PC-3 (cell line): ENCODE results near the gene TTLL9. TPM values are rescaled to one million over a fixed set of nuclear protein-coding genes. Genes with fewer than 3 reads are reported as not detected.

ENCODE experiments used
- ATAC-seq: fragments of 200-7000 bp; cut with Tn5 transposase; 2 replicates; pipeline ENCODE4 v1.9.1; 2020; ENCODE audit warnings: mild to moderate bottlenecking, moderate library complexity
- BruUV-seq: library from RNA; stranded (reverse); fragments of 400-500 nt; replicated peaks from 2 replicates; lab custom pipeline; 2021; lab: Mats Ljungman, UMichigan
- CTCF ChIA-PET: fragments of 300-600 bp; sonication (Branson Sonifier 250); formaldehyde crosslinking; loops from one replicate; lab custom pipeline; 2022; ENCODE audit warnings: antibody characterized with exemption; lab: Charles Lee
- POLR2A ChIA-PET: fragments of 300-600 bp; sonication (Branson Sonifier 250); formaldehyde crosslinking; loops from one replicate; lab custom pipeline; 2022; ENCODE audit warnings: antibody characterized with exemption; ENCODE audit not compliant: unreplicated experiment; lab: Charles Lee
- DNase-seq: peaks from one replicate; pipeline ENCODE4 v3.0.0-alpha.2; 2015
- H2AFZ ChIP-seq: fragments of 300-600 bp; sonication (generic); 2 replicates; pipeline ENCODE4 v1.6.0; 2016; ENCODE audit warnings: antibody characterized with exemption, low read length
- H3F3A ChIP-seq: fragments of 300-600 bp; sonication (generic); one replicate; pipeline ENCODE4 v1.6.0; 2017; ENCODE audit warnings: antibody characterized with exemption, low read length, control low read depth, mild to moderate bottlenecking; ENCODE audit not compliant: unreplicated experiment
- H3K27ac ChIP-seq: fragments of 300-600 bp; sonication (generic); 2 replicates; pipeline ENCODE4 v1.5.1; 2016; ENCODE audit warnings: mild to moderate bottlenecking, low read length
- H3K27me3 ChIP-seq: fragments of 300-600 bp; sonication (generic); 2 replicates; pipeline ENCODE4 v1.6.1; 2016; ENCODE audit warnings: low read length, mixed read lengths
- H3K36me3 ChIP-seq: fragments of 300-600 bp; sonication (generic); 2 replicates; pipeline ENCODE4 v1.6.1; 2016; ENCODE audit warnings: low read depth, mixed run types, low read length, mixed read lengths
- H3K4me1 ChIP-seq: fragments of 300-600 bp; sonication (generic); 2 replicates; pipeline ENCODE4 v1.5.1; 2016; ENCODE audit warnings: low read length; ENCODE audit not compliant: insufficient read depth
- H3K4me2 ChIP-seq: fragments of 300-600 bp; sonication (generic); 2 replicates; pipeline ENCODE4 v1.6.0; 2016; ENCODE audit warnings: low read length
- H3K4me3 ChIP-seq: fragments of 300-600 bp; sonication (generic); 2 replicates; pipeline ENCODE4 v1.5.1; 2016; ENCODE audit warnings: mild to moderate bottlenecking, low read length, mixed read lengths
- H3K79me2 ChIP-seq: fragments of 300-600 bp; sonication (generic); 2 replicates; pipeline ENCODE4 v1.6.1; 2017; ENCODE audit warnings: low read length, mixed read lengths
- H3K9ac ChIP-seq: fragments of 300-600 bp; sonication (generic); 2 replicates; pipeline ENCODE4 v1.6.0; 2016; ENCODE audit warnings: mild to moderate bottlenecking, low read length
- H3K9me2 ChIP-seq: fragments of 300-600 bp; sonication (generic); replicated peaks from 2 replicates; pipeline ENCODE4 v1.6.1; 2016; ENCODE audit warnings: mixed run types, low read length, mixed read lengths
- H3K9me3 ChIP-seq: fragments of 300-600 bp; sonication (generic); 2 replicates; pipeline ENCODE4 v1.6.1; 2016; ENCODE audit warnings: low read length, mixed read lengths
- H4K20me1 ChIP-seq: fragments of 300-600 bp; sonication (generic); 2 replicates; pipeline ENCODE4 v1.6.1; 2016; ENCODE audit warnings: low read length, mixed read lengths
- CTCF ChIP-seq: fragments of 300-600 bp; sonication (generic); conservative IDR thresholded peaks from 2 replicates; pipeline ENCODE4 v1.5.1; 2017; ENCODE audit warnings: antibody characterized with exemption, low read depth, mild to moderate bottlenecking, low read length
- EZH2 ChIP-seq: fragments of 300-600 bp; sonication (generic); IDR thresholded peaks from one replicate; pipeline ENCODE4 v1.6.1; 2017; ENCODE audit warnings: antibody characterized with exemption, mild to moderate bottlenecking, low read length; ENCODE audit not compliant: unreplicated experiment
- EZH2phosphoT487 ChIP-seq: fragments of 300-600 bp; sonication (generic); IDR thresholded peaks from 2 replicates; pipeline ENCODE4 v1.6.1; 2018; ENCODE audit warnings: mild to moderate bottlenecking, antibody characterized with exemption, low read length, borderline replicate concordance
- intact Hi-C: fragments of 100-400 bp; cut with micrococcal nuclease; formaldehyde crosslinking; loops from 2 replicates; pipeline ENCODE4 v1.9.0; 2023
- total RNA-seq: library from RNA; depleted of rRNA; stranded (reverse); fragments of >200 nt; gene quantifications from 2 replicates; pipeline ENCODE4 v1.2.3, GENCODE V29; 2014

The TTLL9 gene
- total RNA-seq, 1 experiment from 2014 or later: not detected

GRCh38 chr20:31857861-31858759 lies 12.3 kb upstream of the TTLL9 start:
- Histone ChIP-seq H3K79me2 (no peaks in the 10 kb centered on the region), H3K4me2 (no peak overlapping the region), H4K20me1 (no peaks in the 10 kb centered on the region), H3K36me3 (no peaks in the 10 kb centered on the region), H3K4me3 (no peak overlapping the region), H3K27me3 (peaks cover 32% of the 10 kb centered on the region), H3K9ac (no peak overlapping the region), H3F3A (no peaks in the 10 kb centered on the region), H3K4me1 (peaks cover 6% of the 10 kb centered on the region), H3K9me3 (no peaks in the 10 kb centered on the region), H2AFZ (no peak overlapping the region), H3K27ac (no peak overlapping the region), H3K9me2 (no peaks in the 10 kb centered on the region)
- BruUV-seq: no TSS peak
- intact Hi-C loops: no loop called here
- CTCF ChIA-PET: no interaction called here
- DNase-seq (no peak), ATAC-seq (no peak)
- no peak for TF ChIP-seq CTCF
- TF ChIP-seq EZH2: no peak
- TF ChIP-seq EZH2phosphoT487: no peak
- POLR2A ChIA-PET: interaction anchor here (0.6 kb wide), 1 partner anchor 22 kb away, joined by 4 read pairs; no protein-coding TSS in a partner anchor

- Histone ChIP-seq H3K4me2 (no peak overlapping the region), H3K79me2 (no peaks in the 10 kb centered on the region), H3K4me3 (no peak overlapping the region), H3K27me3 (peaks cover 32% of the 10 kb centered on the region), H4K20me1 (no peaks in the 10 kb centered on the region), H3K4me1 (peaks cover 6% of the 10 kb centered on the region), H3K9ac (no peak overlapping the region), H3K9me3 (no peaks in the 10 kb centered on the region), H3K36me3 (no peaks in the 10 kb centered on the region), H3F3A (no peaks in the 10 kb centered on the region), H3K9me2 (no peaks in the 10 kb centered on the region), H3K27ac (no peak overlapping the region), H2AFZ (no peak overlapping the region)
- intact Hi-C loops: no loop called here
- no peak for DNase-seq
- ATAC-seq: no peak
- ChIA-PET POLR2A (no interaction called here), CTCF (no interaction called here)
- no peak for TF ChIP-seq EZH2phosphoT487
- no peak for TF ChIP-seq CTCF
- TF ChIP-seq EZH2: no peak
- BruUV-seq: no TSS peak
These were observed 11.7 kb upstream of the TTLL9 start for GRCh38 chr20:31858760-31859083.
